ENCODE results near the gene CCDC3. TPM values are rescaled to one million over a fixed set of nuclear protein-coding genes. Genes with fewer than 3 reads are reported as not detected.

CCDC3 gene
- total RNA-seq, 1 donor from 2014 or later, result 0.66 TPM

GRCh38 chr10:12961416-12962205 lies 39.9 kb downstream of the CCDC3 start:
- no peak for DNase-seq (ENCODE audit: low read depth, low spot score)

GRCh38 chr10:12960941-12961340 lies 40.6 kb downstream of the CCDC3 start:
- no peak for DNase-seq (ENCODE audit: low read depth, low spot score)

- no peak for DNase-seq (ENCODE audit: low read depth, low spot score)
These were observed 41.1 kb downstream of the CCDC3 start for GRCh38 chr10:12960334-12960898.

GRCh38 chr10:12958546-12959110 lies 42.9 kb downstream of the CCDC3 start:
- DNase-seq (ENCODE audit: low read depth, low spot score), result no peak

GRCh38 chr10:12957081-12957480 lies 44.4 kb downstream of the CCDC3 start:
- DNase-seq (ENCODE audit: low read depth, low spot score), result no peak

- no peak for DNase-seq (ENCODE audit: low read depth, low spot score)
These were observed 46.6 kb downstream of the CCDC3 start for GRCh38 chr10:12954866-12955265.

- no peak for DNase-seq (ENCODE audit: low read depth, low spot score)
These were observed 50.9 kb downstream of the CCDC3 start for GRCh38 chr10:12950583-12951128.

- DNase-seq (ENCODE audit: low read depth, low spot score), result no peak
These were observed 52.3 kb downstream of the CCDC3 start for GRCh38 chr10:12949248-12949647.

GRCh38 chr10:12947741-12948140 lies 53.8 kb downstream of the CCDC3 start:
- no peak for DNase-seq (ENCODE audit: low read depth, low spot score)

- no peak for DNase-seq (ENCODE audit: low read depth, low spot score)
These were observed 55.1 kb downstream of the CCDC3 start for GRCh38 chr10:12946372-12946771.

- DNase-seq (ENCODE audit: low read depth, low spot score), result no peak
These were observed 55.7 kb downstream of the CCDC3 start for GRCh38 chr10:12945690-12946359.

- no peak for DNase-seq (ENCODE audit: low read depth, low spot score)
These were observed 56.6 kb downstream of the CCDC3 start for GRCh38 chr10:12944931-12945330.

GRCh38 chr10:12943425-12943824 lies 58.1 kb downstream of the CCDC3 start:
- DNase-seq (ENCODE audit: low read depth, low spot score), result no peak

- DNase-seq (ENCODE audit: low read depth, low spot score), result no peak
These were observed 59.5 kb downstream of the CCDC3 start for GRCh38 chr10:12941966-12942365.

- DNase-seq (ENCODE audit: low read depth, low spot score), result no peak
These were observed 60.7 kb downstream of the CCDC3 start for GRCh38 chr10:12940791-12941190.

GRCh38 chr10:12938271-12938670 lies 63.2 kb downstream of the CCDC3 start:
- no peak for DNase-seq (ENCODE audit: low read depth, low spot score)

GRCh38 chr10:12937527-12937926 lies 64.0 kb downstream of the CCDC3 start:
- no peak for DNase-seq (ENCODE audit: low read depth, low spot score)

- DNase-seq (ENCODE audit: low read depth, low spot score), result no peak
These were observed 66.7 kb downstream of the CCDC3 start for GRCh38 chr10:12934777-12935176.

GRCh38 chr10:12929381-12929780 lies 72.1 kb downstream of the CCDC3 start:
- no peak for DNase-seq (ENCODE audit: low read depth, low spot score)

- DNase-seq (ENCODE audit: low read depth, low spot score), result no peak
These were observed 72.9 kb downstream of the CCDC3 start for GRCh38 chr10:12928571-12928970.

GRCh38 chr10:12927896-12928295 lies 73.6 kb downstream of the CCDC3 start:
- no peak for DNase-seq (ENCODE audit: low read depth, low spot score)

GRCh38 chr10:12925845-12926244 lies 75.7 kb downstream of the CCDC3 start:
- DNase-seq (ENCODE audit: low read depth, low spot score), result no peak
